GM10248 (cell line): ENCODE measurements around the gene IRGC.

ENCODE experiments used
- CTCF ChIA-PET: fragments of 300-600 bp; sonication (Branson Sonifier 250); formaldehyde crosslinking; extraction: SDS; loops from one replicate; lab custom pipeline; 2021; ENCODE audit warnings: antibody characterized with exemption; lab: Yijun Ruan, JAX
- POLR2A ChIA-PET: fragments of 350-650 bp; sonication (Branson Sonifier 250); formaldehyde crosslinking; extraction: SDS; loops from one replicate; lab custom pipeline; 2020; ENCODE audit warnings: antibody characterized with exemption; lab: Yijun Ruan, JAX
- DNase-seq: peaks from one replicate; pipeline ENCODE4 v3.0.0; 2012; ENCODE audit errors: extremely low spot score
- TF ChIP-seq, protein P1 (sequence below): IDR thresholded peaks from 2 replicates; pipeline ENCODE4 v1.5.1; 2012; ENCODE audit warnings: mild to moderate bottlenecking, low read depth; ENCODE audit errors: extremely low read depth, missing control alignments, control extremely low read depth

Gene IRGC

DNA sequence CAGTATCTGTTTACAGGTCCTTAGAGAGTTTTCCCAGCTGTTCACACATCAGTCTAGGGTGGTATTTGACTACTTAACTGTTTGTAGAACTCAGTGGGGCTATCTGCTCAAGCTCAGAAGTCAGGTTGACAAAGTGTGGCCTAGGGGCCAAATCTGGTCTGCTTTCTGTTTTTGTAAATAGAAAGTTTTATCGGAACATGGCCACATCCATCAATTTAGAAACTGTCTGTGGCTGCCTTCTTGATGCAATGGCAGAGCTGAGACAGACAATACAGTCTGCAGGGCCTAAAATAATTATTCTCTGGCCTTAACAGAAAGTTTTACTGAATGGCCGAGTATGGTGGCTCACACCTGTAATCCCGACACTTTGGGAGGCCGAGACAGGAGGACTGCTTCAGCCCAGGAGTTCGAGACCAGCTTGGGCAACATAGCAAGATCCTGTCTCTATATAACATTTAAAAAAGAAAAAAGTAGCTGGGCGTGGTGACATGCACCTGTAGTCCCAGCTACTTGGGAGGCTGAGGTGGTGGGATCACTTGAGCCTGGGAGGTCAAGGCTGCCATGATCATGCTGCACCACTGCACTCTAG, 36.5 kb downstream of the IRGC start:
- TF ChIP-seq, protein P1, sequence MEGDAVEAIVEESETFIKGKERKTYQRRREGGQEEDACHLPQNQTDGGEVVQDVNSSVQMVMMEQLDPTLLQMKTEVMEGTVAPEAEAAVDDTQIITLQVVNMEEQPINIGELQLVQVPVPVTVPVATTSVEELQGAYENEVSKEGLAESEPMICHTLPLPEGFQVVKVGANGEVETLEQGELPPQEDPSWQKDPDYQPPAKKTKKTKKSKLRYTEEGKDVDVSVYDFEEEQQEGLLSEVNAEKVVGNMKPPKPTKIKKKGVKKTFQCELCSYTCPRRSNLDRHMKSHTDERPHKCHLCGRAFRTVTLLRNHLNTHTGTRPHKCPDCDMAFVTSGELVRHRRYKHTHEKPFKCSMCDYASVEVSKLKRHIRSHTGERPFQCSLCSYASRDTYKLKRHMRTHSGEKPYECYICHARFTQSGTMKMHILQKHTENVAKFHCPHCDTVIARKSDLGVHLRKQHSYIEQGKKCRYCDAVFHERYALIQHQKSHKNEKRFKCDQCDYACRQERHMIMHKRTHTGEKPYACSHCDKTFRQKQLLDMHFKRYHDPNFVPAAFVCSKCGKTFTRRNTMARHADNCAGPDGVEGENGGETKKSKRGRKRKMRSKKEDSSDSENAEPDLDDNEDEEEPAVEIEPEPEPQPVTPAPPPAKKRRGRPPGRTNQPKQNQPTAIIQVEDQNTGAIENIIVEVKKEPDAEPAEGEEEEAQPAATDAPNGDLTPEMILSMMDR: no peak

DNA sequence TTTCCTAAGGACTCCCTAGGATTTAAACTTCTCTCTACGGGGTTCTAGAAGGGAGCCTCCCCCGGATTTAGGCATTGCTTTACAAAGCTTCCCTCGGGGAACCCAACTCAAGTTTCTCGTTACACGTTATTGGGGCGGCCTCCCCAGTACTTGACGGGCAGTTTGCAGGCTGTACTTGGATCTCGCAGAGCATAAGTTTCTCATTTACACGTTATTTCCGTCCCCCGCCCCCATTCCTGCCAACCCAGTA, 38.3 kb downstream of the IRGC start:
- ChIA-PET CTCF (interaction anchor here (1.1 to 20.8 kb wide), 7 partner anchors 9 to 86 kb away, joined by 3 to 234 read pairs (median 7); partner anchors contain the start of gene KCNN4), POLR2A (interaction anchor here (0.6 to 5.6 kb wide), 4 partner anchors 11 to 291 kb away, joined by 3 to 38 read pairs (median 4); no protein-coding TSS in a partner anchor)

More for the DNA sequence above, 36.5 kb downstream of the IRGC start:
- POLR2A ChIA-PET: interaction anchor here (5.6 kb wide), 1 partner anchor 13 kb away, joined by 38 read pairs; no protein-coding TSS in a partner anchor
- DNase-seq: no peak
- CTCF ChIA-PET: interaction anchor here (1.1 to 20.8 kb wide), 8 partner anchors 9 to 84 kb away, joined by 3 to 234 read pairs (median 6); partner anchors contain the start of gene KCNN4

DNA sequence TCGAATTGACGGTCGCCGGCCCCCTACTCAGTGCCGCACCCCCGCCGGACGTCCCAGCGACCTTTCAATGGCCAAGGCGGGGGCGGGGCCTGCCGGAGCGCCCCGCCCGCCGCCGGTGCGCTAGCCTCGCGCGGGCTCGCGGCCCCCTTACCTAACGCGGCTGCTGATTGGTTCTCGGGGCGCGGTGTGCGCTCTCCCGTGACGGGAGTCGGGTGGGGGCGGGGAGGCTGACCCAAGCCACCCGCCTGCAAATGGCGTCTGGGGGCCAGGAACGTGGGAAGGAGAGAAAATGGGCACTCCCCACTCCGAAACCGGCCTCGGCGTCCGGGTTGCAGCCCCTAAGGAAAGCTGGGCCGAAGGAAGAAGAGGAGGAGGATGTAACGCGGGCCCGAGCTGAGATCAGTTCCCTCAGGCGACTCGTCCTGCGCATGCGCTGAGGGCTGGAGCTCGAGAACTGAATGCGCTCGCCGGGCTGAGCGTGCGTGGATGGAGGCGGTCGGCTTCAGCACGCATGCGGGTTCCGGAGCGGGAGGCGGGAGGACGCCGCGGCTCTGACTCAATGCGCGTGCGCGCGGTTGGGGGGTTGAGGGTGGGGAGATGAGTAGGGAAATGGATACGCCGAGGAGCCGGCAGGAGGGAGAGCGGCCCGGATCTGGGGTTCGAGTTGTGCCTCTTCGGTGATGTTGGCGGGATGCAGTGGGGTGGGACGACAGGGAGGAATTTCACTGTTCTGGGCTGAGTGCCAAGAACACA, 38.8 kb downstream of the IRGC start, which contains the start of gene SMG9:
Gene SMG9, minus strand, starts transcription at position 460 of the 753 bp plus-strand sequence. CDS start 4,221 bp downstream, outside the sequence.
- TF ChIP-seq, protein P1: no peak
- POLR2A ChIA-PET: interaction anchor here (0.6 to 5.6 kb wide), 2 partner anchors 11 to 291 kb away, joined by 4 to 38 read pairs; no protein-coding TSS in a partner anchor
- peak; percentile 93 for DNase-seq
- CTCF ChIA-PET: interaction anchor here (1.1 to 20.8 kb wide), 7 partner anchors 8 to 86 kb away, joined by 3 to 234 read pairs (median 7); partner anchors contain the start of gene KCNN4

More for the DNA sequence above, 38.3 kb downstream of the IRGC start:
- TF ChIP-seq, protein P1: no peak
- DNase-seq: no peak

DNA sequence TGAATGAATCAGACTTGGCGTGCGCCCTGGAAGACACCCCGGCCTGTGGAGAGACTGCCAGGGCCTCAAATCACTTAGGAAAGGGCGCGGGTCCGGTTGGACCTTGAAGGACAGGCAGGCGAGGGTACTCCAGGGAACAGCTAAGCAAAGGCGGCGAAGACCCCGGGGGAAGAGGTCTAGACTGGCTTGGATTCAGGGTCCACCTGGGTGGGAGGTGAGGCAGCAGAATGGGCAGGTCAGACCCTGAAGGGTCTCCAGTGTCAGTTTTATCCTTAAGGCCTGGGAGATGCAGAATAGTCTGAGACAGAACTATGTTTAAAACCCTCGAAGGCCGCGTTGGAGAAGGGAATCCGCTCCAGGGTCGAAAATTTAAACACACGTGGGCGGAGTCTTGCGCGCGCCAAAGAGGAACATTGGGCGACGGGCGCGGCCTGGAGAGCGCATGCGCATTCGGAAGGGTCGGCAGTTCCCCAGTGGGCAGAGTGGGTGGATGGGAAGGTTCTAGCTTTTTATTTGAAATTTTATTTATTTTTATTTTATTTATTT, 39.5 kb downstream of the IRGC start:
- ChIA-PET CTCF (interaction anchor here (1.1 to 20.8 kb wide), 7 partner anchors 8 to 87 kb away, joined by 3 to 234 read pairs (median 7); partner anchors contain the start of gene KCNN4), POLR2A (interaction anchor here (5.6 kb wide), 1 partner anchor 10 kb away, joined by 38 read pairs; no protein-coding TSS in a partner anchor)
- DNase-seq: peak; percentile 74
- TF ChIP-seq, protein P1: no peak

DNA sequence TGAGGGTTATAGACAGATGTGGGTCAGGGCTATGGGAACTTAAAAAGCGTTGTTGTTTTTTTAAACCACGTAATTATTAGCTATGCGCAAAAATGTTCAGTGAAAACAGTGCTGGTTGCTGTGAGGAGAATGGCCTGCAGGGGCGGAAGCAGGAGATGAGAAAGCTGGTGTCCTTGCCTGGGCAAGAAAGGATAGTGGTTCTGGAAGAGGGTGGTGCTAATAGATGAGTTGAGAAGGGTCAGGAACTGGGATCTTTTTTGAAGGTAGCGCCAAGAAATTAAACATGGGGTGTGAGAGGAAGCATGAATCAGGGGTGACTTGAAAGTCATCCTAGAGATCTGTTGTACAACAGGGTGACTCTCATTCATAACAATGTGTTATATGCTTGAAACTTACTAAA, 43.6 kb downstream of the IRGC start:
- POLR2A ChIA-PET: no interaction called here
- TF ChIP-seq, protein P1: peak; percentile 29
- CTCF ChIA-PET: interaction anchor here (1.0 to 20.8 kb wide), 4 partner anchors 8 to 18 kb away, joined by 3 to 234 read pairs (median 60); partner anchors contain the start of gene KCNN4
- DNase-seq: no peak

DNA sequence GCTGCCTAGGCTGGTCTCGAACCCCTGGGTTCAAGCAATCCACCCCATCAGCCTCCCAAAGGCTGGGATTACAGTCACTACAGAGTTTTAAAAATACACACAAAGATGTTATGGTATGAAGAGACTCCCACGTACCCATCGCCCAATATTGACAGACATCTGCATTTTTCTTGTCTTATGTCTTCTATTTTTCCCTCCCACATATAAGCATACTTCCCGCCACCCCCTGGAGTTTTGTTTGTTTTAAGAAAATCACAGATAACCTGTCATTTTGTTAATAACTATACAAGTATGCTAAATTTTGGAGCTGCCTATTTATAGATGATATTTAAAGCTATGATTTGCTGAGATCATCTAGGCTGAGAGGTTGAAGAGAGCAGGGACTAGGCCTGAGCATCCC, 45.1 kb downstream of the IRGC start:
- TF ChIP-seq, protein P1: no peak
- POLR2A ChIA-PET: no interaction called here
- DNase-seq: no peak
- CTCF ChIA-PET: interaction anchor here (0.8 to 20.8 kb wide), 6 partner anchors 8 to 93 kb away, joined by 3 to 234 read pairs (median 4); partner anchors contain the start of gene KCNN4
